MM.1S (cell line): ENCODE measurements around the gene TMPRSS11F.
A peak's percentile ranks its signal among the peaks of the same experiment; 100 is the strongest.

Experiments
- DNase-seq: peaks from one replicate; pipeline ENCODE4 v3.0.0-alpha.2; 2015
- H2AFZ ChIP-seq: fragments of 300-600 bp; sonication (generic); 2 replicates; pipeline ENCODE4 v1.6.0; 2016; ENCODE audit warnings: antibody characterized with exemption, low read length
- H3F3A ChIP-seq: fragments of 300-600 bp; sonication (generic); 2 replicates; pipeline ENCODE4 v1.6.1; 2016; ENCODE audit warnings: mild to moderate bottlenecking, antibody characterized with exemption, low read length, moderate library complexity, mixed read lengths; ENCODE audit not compliant: insufficient read depth
- H3K27ac ChIP-seq: fragments of 300-600 bp; sonication (generic); 2 replicates; pipeline ENCODE4 v1.5.1; 2016; ENCODE audit warnings: mild to moderate bottlenecking, low read length
- H3K27me3 ChIP-seq: fragments of 300-600 bp; sonication (generic); replicated peaks from 2 replicates; pipeline ENCODE4 v1.6.0; 2016; ENCODE audit warnings: low read length; ENCODE audit not compliant: insufficient read depth
- H3K36me3 ChIP-seq: fragments of 300-600 bp; sonication (generic); replicated peaks from 2 replicates; pipeline ENCODE4 v1.6.1; 2016; ENCODE audit warnings: mild to moderate bottlenecking, low read length, mixed read lengths; ENCODE audit not compliant: insufficient read depth
- H3K4me1 ChIP-seq: fragments of 300-600 bp; sonication (generic); 2 replicates; pipeline ENCODE4 v1.6.1; 2016; ENCODE audit warnings: low read length, mixed read lengths
- H3K4me2 ChIP-seq: fragments of 300-600 bp; sonication (generic); 2 replicates; pipeline ENCODE4 v1.6.0; 2016; ENCODE audit warnings: low read depth, low read length
- H3K4me3 ChIP-seq: fragments of 300-600 bp; sonication (generic); 2 replicates; pipeline ENCODE4 v1.5.1; 2016; ENCODE audit warnings: low read length, mixed read lengths
- H3K79me2 ChIP-seq: fragments of 300-600 bp; sonication (generic); 2 replicates; pipeline ENCODE4 v1.6.1; 2016; ENCODE audit warnings: mixed run types, low read length, mixed read lengths
- H3K9ac ChIP-seq: fragments of 300-600 bp; sonication (generic); 2 replicates; pipeline ENCODE4 v1.6.1; 2016; ENCODE audit warnings: low read length, mixed read lengths
- H3K9me2 ChIP-seq: fragments of 300-600 bp; sonication (generic); replicated peaks from 2 replicates; pipeline ENCODE4 v1.6.1; 2016; ENCODE audit warnings: mild to moderate bottlenecking, low read length, mixed read lengths; ENCODE audit not compliant: insufficient read depth
- H3K9me3 ChIP-seq: fragments of 300-600 bp; sonication (generic); replicated peaks from 2 replicates; pipeline ENCODE4 v1.6.1; 2016; ENCODE audit warnings: mild to moderate bottlenecking, low read length, mixed read lengths; ENCODE audit not compliant: insufficient read depth
- H4K20me1 ChIP-seq: fragments of 300-600 bp; sonication (generic); 2 replicates; pipeline ENCODE4 v1.6.1; 2016; ENCODE audit warnings: mild to moderate bottlenecking, low read length, moderate library complexity, mixed read lengths; ENCODE audit not compliant: insufficient read depth
- CTCF ChIP-seq: fragments of 300-600 bp; sonication (generic); IDR thresholded peaks from 2 replicates; pipeline ENCODE4 v1.5.1; 2016; ENCODE audit warnings: antibody characterized with exemption, low read length, mixed read lengths
- EZH2 ChIP-seq: fragments of 300-600 bp; sonication (generic); optimal IDR thresholded peaks from 2 replicates; pipeline ENCODE3; 2017; ENCODE audit warnings: low read depth, mild to moderate bottlenecking, antibody characterized with exemption, low read length, mixed read lengths
- EZH2phosphoT487 ChIP-seq: fragments of 300-600 bp; sonication (generic); IDR thresholded peaks from 2 replicates; pipeline ENCODE4 v1.6.1; 2018; ENCODE audit warnings: antibody characterized with exemption, low read length

TMPRSS11F gene

GRCh38 chr4:68021185-68021584, 108.5 kb downstream of the TMPRSS11F start:
- Histone ChIP-seq H3K9ac (no peak overlapping the region), H3K4me1 (no peaks in the 10 kb centered on the region), H3K4me2 (no peak overlapping the region), H3K36me3 (no peaks in the 10 kb centered on the region), H3K27me3 (no peaks in the 10 kb centered on the region), H2AFZ (no peak overlapping the region), H3K9me3 (no peaks in the 10 kb centered on the region), H3K9me2 (no peaks in the 10 kb centered on the region), H3K27ac (no peak overlapping the region), H3F3A (no peaks in the 10 kb centered on the region), H3K79me2 (no peaks in the 10 kb centered on the region), H3K4me3 (no peak overlapping the region), H4K20me1 (no peaks in the 10 kb centered on the region)
- no peak for DNase-seq
- no peak for TF ChIP-seq CTCF
- TF ChIP-seq EZH2phosphoT487, result no peak
- TF ChIP-seq EZH2, result no peak

- Histone ChIP-seq H3K9me2 (no peaks in the 10 kb centered on the region), H3K79me2 (no peaks in the 10 kb centered on the region), H3K27me3 (no peaks in the 10 kb centered on the region), H3F3A (no peaks in the 10 kb centered on the region), H3K4me1 (0 out of 2 replicates have a peak, but pooled peaks cover 7% of the 10 kb centered on the region), H3K27ac (no peak overlapping the region), H3K9me3 (no peaks in the 10 kb centered on the region), H4K20me1 (no peaks in the 10 kb centered on the region), H3K4me3 (no peak overlapping the region), H3K4me2 (no peak overlapping the region), H3K9ac (no peak overlapping the region), H2AFZ (no peak overlapping the region), H3K36me3 (no peaks in the 10 kb centered on the region)
- no peak for TF ChIP-seq CTCF
- no peak for TF ChIP-seq EZH2phosphoT487
- TF ChIP-seq EZH2, result no peak
- DNase-seq, result peak; percentile 82
These were observed 118.0 kb downstream of the TMPRSS11F start for GRCh38 chr4:68011684-68012083.
